GM23338 (cell line): Measurements from ENCODE around the gene CEACAM5. TPM values are rescaled to one million over a fixed set of nuclear protein-coding genes. Genes with fewer than 3 reads are reported as not detected.

Source experiments
- ATAC-seq: fragments of 200-7000 bp; cut with Tn5 transposase; 3 replicates; pipeline ENCODE4 v1.9.1; 2020
- DNase-seq: peaks from one replicate; pipeline ENCODE4 v3.0.0-alpha.2; 2015; ENCODE audit warnings: low spot score
- H2AFZ ChIP-seq: fragments of 200-600 bp; sonication (generic); 2 replicates; pipeline ENCODE4 v1.8.0; 2016; ENCODE audit warnings: antibody characterized with exemption, mild to moderate bottlenecking, moderate library complexity
- H3F3A ChIP-seq: fragments of 200-600 bp; sonication (generic); replicated peaks from 2 replicates; pipeline ENCODE4 v1.8.0; 2017; ENCODE audit warnings: antibody characterized with exemption, mixed run types, low read depth
- H3K27ac ChIP-seq: fragments of 200-600 bp; sonication (generic); 2 replicates; pipeline ENCODE4 v1.6.1; 2016; ENCODE audit warnings: low read depth
- H3K27me3 ChIP-seq: fragments of 200-600 bp; sonication (generic); 2 replicates; pipeline ENCODE4 v1.8.0; 2016; ENCODE audit warnings: mild to moderate bottlenecking, mixed run types, moderate library complexity; ENCODE audit not compliant: insufficient read depth
- H3K36me3 ChIP-seq: fragments of 200-600 bp; sonication (generic); 2 replicates; pipeline ENCODE4 v1.8.0; 2016; ENCODE audit warnings: mild to moderate bottlenecking; ENCODE audit not compliant: insufficient read depth
- H3K4me1 ChIP-seq: fragments of 200-600 bp; sonication (generic); 2 replicates; pipeline ENCODE4 v1.8.0; 2016; ENCODE audit warnings: mild to moderate bottlenecking, moderate library complexity; ENCODE audit not compliant: insufficient read depth
- H3K4me2 ChIP-seq: fragments of 200-600 bp; sonication (generic); 2 replicates; pipeline ENCODE4 v1.7.1; 2017; ENCODE audit warnings: mixed run types
- H3K4me3 ChIP-seq: fragments of 200-600 bp; sonication (generic); 2 replicates; pipeline ENCODE4 v1.6.1; 2016; ENCODE audit warnings: mixed run types
- H3K79me2 ChIP-seq: fragments of 200-600 bp; sonication (generic); replicated peaks from 2 replicates; pipeline ENCODE4 v1.8.0; 2017; ENCODE audit warnings: mild to moderate bottlenecking; ENCODE audit not compliant: insufficient read depth
- H3K9me2 ChIP-seq: fragments of 200-600 bp; sonication (generic); 2 replicates; pipeline ENCODE4 v1.8.0; 2017; ENCODE audit not compliant: insufficient read depth
- H4K20me1 ChIP-seq: fragments of 200-600 bp; sonication (generic); replicated peaks from 2 replicates; pipeline ENCODE4 v1.8.0; 2017; ENCODE audit warnings: mild to moderate bottlenecking; ENCODE audit not compliant: insufficient read depth
- H3K27ac Mint-ChIP-seq: 2 replicates; pipeline ENCODE4 v1.8.0; 2020; ENCODE audit warnings: inconsistent platforms, mild to moderate bottlenecking, moderate library complexity, mixed read lengths
- H3K27me3 Mint-ChIP-seq: 3 replicates; pipeline ENCODE4 v1.8.0; 2022; ENCODE audit warnings: low read depth, mild to moderate bottlenecking, moderate library complexity, mixed read lengths, inconsistent platforms; ENCODE audit not compliant: insufficient read depth, poor library complexity
- H3K36me3 Mint-ChIP-seq: 3 replicates; pipeline ENCODE4 v1.8.0; 2021; ENCODE audit warnings: low read depth, mild to moderate bottlenecking, inconsistent platforms, moderate library complexity, mixed read lengths
- H3K4me1 Mint-ChIP-seq: 3 replicates; pipeline ENCODE4 v1.8.0; 2020; ENCODE audit warnings: mild to moderate bottlenecking, inconsistent platforms, mixed read lengths
- H3K4me3 Mint-ChIP-seq: 3 replicates; pipeline ENCODE4 v1.8.0; 2021; ENCODE audit warnings: moderate library complexity, mild to moderate bottlenecking, inconsistent platforms, mixed read lengths
- H3K9me3 Mint-ChIP-seq: 3 replicates; pipeline ENCODE4 v1.8.0; 2020; ENCODE audit warnings: moderate library complexity, mild to moderate bottlenecking, inconsistent platforms, mixed read lengths
- polyA plus RNA-seq: library from polyadenylated mRNA; unstranded; fragments of >200 nt; fragmentation: Nextera tagmentation; extraction: Ambion mirVana; gene quantifications from 2 replicates; pipeline ENCODE4 v1.2.1, GENCODE V29; 2016
- total RNA-seq: library from RNA; depleted of rRNA; stranded (reverse); fragments of >200 nt; shearing (Covaris generic); gene quantifications from 2 replicates; pipeline ENCODE4 v1.2.3, GENCODE V29; 2014
- TF ChIP-seq, protein P1 (sequence below): fragments of 250-450 bp; sonication (Bioruptor Pico); IDR thresholded peaks from 2 replicates; pipeline ENCODE4 v1.5.0; 2020; ENCODE audit warnings: mild to moderate bottlenecking, moderate library complexity
- TF ChIP-seq, protein P2 (sequence below), 2 experiments: fragments of 200-600 bp in 1 of 2; sonication (generic) in 1 of 2; conservative IDR thresholded peaks; 2 replicates each; pipeline versions ENCODE4 v1.5.1 to v1.6.1; 2016 to 2017; ENCODE audit warnings: antibody characterized with exemption in 2 of 2, low read depth in 2 of 2, mild to moderate bottlenecking in 2 of 2, moderate library complexity in 1 of 2

The CEACAM5 gene
- total and polyA plus RNA-seq, 2 experiments from 2014 or later = not detected

DNA sequence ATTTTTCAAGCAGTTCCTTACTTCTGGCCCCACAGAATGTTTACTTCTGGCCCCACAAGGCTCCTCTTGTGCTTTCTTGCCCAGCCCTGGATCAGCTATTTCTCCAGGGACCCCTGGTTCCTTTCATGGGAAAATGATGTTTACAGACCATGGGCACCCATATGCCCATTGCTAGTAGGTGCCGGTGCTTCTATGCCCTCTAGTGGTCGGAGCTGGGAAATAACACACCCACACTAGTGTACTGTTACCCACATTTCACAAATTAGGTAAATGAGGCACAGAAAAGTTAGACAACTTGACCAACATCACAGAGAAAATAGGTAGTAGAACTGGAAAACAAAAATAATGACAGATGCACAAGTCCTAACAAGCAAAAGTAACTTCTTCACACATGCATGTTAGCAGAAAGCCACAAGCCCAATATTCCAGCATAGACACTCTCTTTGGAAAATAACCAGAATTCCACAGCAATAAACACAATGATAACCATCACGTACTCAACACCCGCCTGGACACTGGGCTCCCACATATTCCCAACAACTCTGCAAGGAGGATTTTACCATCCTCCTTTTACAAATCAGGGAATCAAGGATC lies 45.6 kb downstream of the CEACAM5 start:
- no peaks in the 10 kb centered on the region for H4K20me1 ChIP-seq
- Mint-ChIP-seq H3K36me3 (no peaks in the 10 kb centered on the region), H3K9me3 (no peaks in the 10 kb centered on the region), H3K4me3 (no peak overlapping the region), H3K27me3 (peaks cover 6% of the 10 kb centered on the region), H3K4me1 (peaks cover 3% of the 10 kb centered on the region; the same call in 1 of the 3 replicates), H3K27ac (no peak overlapping the region)
- no peaks in the 10 kb centered on the region; the same call in 1 of the 2 replicates for H3K4me1 ChIP-seq
- H3K4me2 ChIP-seq = no peak overlapping the region
- TF ChIP-seq, protein P1, sequence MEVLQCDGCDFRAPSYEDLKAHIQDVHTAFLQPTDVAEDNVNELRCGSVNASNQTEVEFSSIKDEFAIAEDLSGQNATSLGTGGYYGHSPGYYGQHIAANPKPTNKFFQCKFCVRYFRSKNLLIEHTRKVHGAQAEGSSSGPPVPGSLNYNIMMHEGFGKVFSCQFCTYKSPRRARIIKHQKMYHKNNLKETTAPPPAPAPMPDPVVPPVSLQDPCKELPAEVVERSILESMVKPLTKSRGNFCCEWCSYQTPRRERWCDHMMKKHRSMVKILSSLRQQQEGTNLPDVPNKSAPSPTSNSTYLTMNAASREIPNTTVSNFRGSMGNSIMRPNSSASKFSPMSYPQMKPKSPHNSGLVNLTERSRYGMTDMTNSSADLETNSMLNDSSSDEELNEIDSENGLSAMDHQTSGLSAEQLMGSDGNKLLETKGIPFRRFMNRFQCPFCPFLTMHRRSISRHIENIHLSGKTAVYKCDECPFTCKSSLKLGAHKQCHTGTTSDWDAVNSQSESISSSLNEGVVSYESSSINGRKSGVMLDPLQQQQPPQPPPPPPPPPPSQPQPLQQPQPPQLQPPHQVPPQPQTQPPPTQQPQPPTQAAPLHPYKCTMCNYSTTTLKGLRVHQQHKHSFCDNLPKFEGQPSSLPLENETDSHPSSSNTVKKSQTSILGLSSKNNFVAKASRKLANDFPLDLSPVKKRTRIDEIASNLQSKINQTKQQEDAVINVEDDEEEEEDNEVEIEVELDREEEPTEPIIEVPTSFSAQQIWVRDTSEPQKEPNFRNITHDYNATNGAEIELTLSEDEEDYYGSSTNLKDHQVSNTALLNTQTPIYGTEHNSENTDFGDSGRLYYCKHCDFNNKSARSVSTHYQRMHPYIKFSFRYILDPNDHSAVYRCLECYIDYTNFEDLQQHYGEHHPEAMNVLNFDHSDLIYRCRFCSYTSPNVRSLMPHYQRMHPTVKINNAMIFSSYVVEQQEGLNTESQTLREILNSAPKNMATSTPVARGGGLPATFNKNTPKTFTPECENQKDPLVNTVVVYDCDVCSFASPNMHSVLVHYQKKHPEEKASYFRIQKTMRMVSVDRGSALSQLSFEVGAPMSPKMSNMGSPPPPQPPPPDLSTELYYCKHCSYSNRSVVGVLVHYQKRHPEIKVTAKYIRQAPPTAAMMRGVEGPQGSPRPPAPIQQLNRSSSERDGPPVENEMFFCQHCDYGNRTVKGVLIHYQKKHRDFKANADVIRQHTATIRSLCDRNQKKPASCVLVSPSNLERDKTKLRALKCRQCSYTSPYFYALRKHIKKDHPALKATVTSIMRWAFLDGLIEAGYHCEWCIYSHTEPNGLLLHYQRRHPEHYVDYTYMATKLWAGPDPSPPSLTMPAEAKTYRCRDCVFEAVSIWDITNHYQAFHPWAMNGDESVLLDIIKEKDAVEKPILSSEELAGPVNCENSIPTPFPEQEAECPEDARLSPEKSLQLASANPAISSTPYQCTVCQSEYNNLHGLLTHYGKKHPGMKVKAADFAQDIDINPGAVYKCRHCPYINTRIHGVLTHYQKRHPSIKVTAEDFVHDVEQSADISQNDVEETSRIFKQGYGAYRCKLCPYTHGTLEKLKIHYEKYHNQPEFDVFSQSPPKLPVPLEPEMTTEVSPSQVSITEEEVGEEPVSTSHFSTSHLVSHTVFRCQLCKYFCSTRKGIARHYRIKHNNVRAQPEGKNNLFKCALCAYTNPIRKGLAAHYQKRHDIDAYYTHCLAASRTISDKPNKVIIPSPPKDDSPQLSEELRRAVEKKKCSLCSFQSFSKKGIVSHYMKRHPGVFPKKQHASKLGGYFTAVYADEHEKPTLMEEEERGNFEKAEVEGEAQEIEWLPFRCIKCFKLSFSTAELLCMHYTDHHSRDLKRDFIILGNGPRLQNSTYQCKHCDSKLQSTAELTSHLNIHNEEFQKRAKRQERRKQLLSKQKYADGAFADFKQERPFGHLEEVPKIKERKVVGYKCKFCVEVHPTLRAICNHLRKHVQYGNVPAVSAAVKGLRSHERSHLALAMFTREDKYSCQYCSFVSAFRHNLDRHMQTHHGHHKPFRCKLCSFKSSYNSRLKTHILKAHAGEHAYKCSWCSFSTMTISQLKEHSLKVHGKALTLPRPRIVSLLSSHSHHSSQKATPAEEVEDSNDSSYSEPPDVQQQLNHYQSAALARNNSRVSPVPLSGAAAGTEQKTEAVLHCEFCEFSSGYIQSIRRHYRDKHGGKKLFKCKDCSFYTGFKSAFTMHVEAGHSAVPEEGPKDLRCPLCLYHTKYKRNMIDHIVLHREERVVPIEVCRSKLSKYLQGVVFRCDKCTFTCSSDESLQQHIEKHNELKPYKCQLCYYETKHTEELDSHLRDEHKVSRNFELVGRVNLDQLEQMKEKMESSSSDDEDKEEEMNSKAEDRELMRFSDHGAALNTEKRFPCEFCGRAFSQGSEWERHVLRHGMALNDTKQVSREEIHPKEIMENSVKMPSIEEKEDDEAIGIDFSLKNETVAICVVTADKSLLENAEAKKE (CRISPR knock-in tag) = no peak
- TF ChIP-seq, protein P2, sequence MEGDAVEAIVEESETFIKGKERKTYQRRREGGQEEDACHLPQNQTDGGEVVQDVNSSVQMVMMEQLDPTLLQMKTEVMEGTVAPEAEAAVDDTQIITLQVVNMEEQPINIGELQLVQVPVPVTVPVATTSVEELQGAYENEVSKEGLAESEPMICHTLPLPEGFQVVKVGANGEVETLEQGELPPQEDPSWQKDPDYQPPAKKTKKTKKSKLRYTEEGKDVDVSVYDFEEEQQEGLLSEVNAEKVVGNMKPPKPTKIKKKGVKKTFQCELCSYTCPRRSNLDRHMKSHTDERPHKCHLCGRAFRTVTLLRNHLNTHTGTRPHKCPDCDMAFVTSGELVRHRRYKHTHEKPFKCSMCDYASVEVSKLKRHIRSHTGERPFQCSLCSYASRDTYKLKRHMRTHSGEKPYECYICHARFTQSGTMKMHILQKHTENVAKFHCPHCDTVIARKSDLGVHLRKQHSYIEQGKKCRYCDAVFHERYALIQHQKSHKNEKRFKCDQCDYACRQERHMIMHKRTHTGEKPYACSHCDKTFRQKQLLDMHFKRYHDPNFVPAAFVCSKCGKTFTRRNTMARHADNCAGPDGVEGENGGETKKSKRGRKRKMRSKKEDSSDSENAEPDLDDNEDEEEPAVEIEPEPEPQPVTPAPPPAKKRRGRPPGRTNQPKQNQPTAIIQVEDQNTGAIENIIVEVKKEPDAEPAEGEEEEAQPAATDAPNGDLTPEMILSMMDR (conservative IDR thresholded peaks at IDR 0.05; ENCODE audit: low read depth in 2 of 2) = peak; percentile 75 to 91
- H2AFZ ChIP-seq = no peak overlapping the region
- no peaks in the 10 kb centered on the region for H3K36me3 ChIP-seq
- H3K79me2 ChIP-seq = no peaks in the 10 kb centered on the region
- DNase-seq (peak; percentile 71), ATAC-seq (peak; percentile 89)
- no peaks in the 10 kb centered on the region for H3K9me2 ChIP-seq
- H3K27ac ChIP-seq = no peak overlapping the region
- H3F3A ChIP-seq = no peaks in the 10 kb centered on the region
- H3K4me3 ChIP-seq = no peak overlapping the region
- no peaks in the 10 kb centered on the region for H3K27me3 ChIP-seq
